HUDEP-2 (cell line): Measurements from ENCODE around the gene ARHGEF4.

ENCODE experiments used
- DNase-seq, 76 experiments: peaks; one replicate each; lab custom pipeline; 2025; ENCODE audit not compliant: unreplicated experiment in 76 of 76; lab: John Stamatoyannopoulos, UW

Gene ARHGEF4

DNA sequence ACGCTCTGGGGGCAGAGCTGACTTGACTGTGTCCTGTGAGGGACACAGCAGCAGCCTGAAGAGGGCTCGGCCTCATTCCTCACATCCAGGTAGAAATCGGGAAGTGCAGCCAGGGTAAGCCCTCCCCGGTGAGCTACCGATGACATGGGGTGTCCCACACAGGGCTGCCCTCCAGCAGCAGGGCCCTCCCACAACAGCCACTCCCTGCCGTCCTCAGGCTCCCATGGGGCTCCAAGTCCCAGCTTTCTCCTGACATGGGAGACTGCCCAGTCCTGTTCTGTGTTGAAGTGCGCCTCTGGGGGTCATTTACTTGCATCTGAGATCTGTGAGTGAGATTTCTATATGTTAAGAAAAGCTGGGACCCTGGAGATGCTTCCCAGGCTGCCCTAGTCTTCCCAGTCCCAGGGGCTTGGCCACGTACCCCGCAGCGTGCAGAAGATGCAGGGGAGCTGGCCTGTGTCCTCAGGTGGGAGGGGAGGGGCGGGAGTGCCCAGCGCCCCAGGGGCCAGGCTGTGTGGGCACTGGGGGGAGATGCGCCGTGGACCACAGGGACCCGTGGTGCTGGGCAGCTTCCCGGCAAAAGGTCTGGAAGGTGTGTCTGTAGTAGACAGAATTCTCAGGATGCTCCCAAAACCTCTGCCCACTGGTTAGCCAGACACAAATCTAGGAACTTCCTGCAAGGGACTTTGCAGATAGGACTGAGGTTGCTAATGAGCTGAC, 168.7 kb downstream of the ARHGEF4 start:
- DNase-seq = no peak

DNA sequence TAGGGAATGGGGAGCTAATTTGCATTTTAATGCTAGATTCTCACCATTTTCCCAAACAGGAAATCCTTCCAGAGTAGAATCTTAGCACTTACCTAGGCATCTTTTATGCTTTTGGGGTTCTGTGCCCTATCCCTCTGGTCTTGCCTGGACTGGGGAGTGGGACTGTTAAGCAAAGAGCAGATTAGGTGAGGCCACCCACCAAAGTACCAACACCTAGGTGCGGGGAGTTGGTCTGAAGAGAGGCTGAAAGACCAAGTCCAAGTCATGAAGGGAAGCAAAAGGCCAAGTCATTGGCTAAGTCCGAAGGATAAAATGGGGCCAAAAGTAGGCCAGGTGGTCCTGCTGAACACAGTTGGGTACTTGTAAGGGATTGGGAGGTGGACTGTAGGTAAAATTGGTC, 169.8 kb downstream of the ARHGEF4 start:
- no peak for DNase-seq

DNA sequence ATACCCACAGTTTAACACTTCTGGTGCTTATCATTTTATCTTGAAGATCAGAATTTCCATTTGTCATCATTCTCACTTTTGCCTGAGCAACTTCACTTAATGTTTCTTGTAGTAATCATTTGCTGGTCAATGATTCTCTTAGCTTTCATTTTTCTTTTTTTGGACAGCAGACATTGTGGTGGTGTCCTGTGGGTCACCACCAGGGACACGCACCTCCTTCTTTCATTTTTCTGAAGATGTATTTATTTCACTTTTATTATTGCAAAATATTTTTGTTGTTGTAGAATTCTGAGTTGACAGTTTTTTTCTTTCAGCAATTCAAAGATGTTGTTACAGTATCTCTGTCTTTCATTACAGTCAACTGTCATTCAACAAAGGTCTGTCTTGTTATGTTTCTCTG, 172.3 kb downstream of the ARHGEF4 start:
- DNase-seq = no peak

DNA sequence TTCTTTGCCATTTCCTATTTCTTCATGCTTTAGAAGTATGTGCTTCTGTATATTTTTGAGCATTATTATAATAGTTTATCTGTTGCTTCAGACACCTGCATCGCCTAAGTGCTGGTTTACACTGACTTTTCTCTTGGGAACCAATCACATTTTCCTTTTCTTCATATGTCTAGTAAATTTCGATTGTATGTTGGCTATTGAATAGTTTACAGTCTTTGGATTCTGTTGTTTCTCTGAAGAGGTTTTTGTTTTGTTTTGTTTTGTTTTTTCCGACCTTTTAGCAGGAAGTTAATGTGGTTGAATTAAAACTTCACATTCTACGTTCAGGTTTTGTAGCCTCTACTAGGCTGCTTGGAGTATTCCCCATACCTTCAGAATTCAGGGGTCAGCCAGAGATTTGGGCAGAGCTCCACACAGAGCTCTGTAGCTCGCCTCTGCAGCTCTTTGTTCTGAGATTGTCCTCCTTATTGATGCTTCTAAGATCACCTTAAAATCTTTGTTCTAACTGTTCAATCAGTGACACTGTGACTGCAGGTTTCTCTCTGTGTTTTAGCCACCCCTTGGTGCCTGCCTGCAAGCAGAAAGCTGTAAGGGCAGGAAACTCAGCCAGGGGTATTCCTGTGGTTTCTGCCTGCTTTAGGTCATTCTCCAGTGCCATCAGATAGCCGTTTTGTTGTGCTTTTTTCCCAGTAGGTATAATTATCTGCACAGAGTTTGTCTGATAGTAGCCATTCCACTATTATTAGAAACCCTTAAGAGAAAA, 173.2 kb downstream of the ARHGEF4 start:
- no peak for DNase-seq

DNA sequence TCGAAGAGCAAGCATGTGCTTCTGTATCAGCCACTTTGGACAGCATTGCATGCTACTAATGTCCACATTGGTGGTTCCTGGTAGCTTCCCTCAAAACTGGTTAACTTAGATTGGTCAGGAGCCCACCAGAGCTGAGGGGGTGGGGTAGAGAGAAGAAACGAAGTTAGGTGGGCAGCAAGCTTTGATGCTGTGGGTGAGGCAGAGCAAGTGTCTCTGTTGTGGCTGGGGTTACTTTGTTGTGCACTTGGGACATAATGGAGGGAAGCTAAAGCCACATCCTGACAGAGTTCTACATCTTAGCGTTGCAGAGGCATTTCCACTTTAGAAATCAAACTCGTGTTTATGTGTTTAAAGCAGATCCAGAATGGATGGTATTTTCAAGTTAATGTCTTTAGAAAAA, 173.9 kb downstream of the ARHGEF4 start:
- no peak for DNase-seq

DNA sequence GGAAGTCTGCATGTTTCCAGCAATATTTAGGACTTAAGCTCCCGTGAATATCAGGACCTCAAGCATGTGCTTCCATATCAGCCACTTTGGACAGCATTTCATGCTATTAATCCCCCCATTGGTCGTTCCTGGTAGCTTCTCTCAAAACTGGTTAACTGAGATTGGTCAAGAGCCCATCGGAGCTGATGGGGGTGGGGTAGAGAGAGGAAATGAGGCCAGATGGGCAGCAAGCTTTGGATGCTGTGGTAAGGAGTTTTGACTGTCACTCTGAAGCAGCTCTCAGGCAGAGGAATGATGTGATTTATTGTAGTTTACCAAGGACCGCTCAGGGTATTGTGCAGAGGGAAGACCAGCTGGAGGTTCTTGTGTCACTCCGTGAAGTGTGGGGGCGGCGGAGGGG, 174.8 kb downstream of the ARHGEF4 start:
- no peak for DNase-seq

DNA sequence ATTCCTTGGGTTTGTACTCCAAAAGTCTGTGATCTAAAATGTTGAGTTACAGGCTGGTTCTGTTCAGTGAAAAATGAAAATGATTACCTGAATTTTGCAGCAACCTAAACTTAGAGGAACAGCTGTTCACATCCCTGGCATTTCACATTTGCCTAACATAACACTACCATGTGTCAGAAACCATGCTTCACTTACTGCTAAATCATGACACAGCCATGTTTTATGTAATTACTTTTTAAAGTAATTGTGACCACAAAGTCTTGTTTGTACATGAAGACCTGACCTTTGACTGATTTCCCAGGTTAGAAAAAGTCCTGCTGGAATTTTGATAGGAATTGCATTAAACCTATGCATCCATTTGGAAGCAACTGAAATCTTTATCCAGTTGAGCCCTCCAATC, 177.4 kb downstream of the ARHGEF4 start:
- DNase-seq = no peak

DNA sequence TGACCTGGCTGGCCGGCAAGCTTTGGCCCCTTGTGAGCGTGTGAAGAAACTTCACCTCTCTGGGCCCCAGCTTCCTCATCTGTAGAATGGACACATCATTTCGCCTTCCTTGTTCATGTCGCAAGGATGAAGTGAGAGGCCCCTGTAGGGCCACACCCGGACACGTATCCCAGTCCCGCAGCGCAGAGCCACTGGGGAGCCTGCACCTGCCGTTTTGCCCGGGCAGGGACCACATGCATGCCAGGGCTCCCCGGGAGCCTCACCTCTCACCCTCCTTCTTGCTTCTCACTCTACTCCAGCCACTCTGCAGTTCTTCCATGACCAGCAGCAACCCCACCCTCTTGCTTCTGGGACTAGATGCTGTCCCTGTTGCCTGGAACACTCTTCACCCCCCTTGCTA, 179.1 kb downstream of the ARHGEF4 start:
- no peak for DNase-seq

DNA sequence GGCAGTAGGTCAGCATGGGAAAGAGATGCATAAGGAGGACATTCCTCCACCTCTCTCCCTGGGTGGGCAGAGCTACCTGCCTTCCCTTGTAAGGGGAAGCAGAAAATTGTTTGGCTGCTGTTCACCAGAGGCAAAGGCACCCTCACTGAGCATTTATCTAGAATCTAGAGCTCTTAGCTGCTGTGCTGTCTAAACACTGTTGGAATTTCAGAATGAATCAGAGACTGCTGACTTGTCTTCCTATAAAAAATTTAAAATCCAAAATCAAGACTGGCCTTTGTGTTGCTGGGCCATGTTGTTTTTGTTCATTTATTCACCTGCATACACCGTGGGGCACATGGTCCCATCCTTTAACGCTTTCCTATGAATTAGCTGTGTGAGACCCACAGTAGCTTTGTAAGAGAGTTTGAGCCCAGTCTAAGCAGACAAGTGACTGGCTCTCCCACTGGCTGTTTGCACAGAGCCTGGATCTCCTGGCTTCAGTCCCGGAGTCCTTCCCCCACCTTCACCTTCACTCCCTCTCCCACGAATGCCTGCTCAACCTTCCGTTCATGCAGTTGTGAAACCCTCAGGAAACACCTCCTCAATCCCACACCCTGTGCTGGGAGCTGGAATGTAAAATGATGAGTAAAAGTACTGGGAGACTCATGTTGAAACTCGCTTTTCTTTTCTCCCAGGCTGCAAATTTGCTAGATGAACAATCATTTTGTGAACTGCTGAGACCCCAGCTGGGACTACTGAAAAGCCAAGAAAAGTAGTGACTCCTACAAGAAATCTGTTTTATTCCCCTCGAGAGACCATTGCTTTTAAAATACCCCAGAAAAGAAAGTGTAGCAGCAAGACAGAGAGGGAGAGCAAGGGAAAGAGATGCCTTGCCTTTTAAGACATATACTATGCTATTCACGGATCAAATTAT, 180.4 kb downstream of the ARHGEF4 start:
- DNase-seq = no peak

DNA sequence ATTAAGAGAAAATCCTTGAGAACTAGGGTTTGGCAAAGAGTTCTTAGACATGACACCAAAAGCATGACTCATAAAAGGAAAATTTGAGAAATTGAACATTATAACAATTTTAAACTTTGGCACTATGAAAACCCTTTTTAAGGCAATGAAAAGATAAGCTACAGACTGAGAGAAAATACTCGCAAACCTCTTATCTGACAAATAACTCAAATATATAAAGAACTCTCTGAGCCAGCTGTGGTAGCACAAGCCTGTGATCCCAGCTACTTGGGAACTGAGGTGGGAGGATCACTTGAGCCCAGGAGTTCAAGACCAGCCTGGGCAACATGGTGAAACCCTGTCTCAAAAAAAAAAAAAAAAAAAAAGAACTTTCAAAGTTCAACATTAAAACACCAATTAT, 186.0 kb downstream of the ARHGEF4 start:
- no peak for DNase-seq

DNA sequence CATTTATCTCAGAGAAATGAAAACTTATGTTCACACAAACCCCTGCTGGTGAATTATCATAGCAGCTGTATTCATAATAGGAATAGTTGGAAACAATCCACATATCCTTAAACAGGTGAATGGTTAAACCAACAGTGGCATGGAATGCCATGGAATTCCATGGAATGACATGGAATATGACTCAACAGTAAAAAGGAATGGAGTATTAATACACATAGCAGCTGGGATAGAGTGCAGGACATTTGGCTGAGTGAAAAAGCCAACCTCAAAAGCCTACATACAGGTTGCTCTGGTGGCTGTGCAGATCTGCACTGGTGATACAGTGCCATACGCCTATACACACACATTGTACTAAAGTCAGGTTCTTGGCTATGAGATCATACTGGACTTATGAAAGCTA, 187.0 kb downstream of the ARHGEF4 start:
- DNase-seq = no peak

DNA sequence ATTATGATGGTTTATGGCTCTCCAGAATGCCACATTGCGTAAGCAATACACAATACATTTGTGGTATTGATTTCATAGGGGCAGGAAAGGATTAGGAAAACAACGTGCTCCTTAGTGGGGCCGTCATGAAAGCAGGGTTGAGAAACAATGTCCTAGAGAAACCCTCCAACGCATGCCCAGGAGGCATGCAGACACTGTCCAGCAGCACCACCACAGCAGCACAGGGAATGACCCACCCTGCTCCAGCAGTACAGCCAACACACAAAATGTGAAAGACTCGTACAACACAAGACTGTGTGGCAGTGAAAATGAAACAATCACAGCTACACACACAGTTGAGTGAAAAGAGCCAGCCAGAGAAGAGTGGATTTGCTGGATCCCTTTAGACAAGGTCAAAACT, 190.2 kb downstream of the ARHGEF4 start:
- DNase-seq = no peak

DNA sequence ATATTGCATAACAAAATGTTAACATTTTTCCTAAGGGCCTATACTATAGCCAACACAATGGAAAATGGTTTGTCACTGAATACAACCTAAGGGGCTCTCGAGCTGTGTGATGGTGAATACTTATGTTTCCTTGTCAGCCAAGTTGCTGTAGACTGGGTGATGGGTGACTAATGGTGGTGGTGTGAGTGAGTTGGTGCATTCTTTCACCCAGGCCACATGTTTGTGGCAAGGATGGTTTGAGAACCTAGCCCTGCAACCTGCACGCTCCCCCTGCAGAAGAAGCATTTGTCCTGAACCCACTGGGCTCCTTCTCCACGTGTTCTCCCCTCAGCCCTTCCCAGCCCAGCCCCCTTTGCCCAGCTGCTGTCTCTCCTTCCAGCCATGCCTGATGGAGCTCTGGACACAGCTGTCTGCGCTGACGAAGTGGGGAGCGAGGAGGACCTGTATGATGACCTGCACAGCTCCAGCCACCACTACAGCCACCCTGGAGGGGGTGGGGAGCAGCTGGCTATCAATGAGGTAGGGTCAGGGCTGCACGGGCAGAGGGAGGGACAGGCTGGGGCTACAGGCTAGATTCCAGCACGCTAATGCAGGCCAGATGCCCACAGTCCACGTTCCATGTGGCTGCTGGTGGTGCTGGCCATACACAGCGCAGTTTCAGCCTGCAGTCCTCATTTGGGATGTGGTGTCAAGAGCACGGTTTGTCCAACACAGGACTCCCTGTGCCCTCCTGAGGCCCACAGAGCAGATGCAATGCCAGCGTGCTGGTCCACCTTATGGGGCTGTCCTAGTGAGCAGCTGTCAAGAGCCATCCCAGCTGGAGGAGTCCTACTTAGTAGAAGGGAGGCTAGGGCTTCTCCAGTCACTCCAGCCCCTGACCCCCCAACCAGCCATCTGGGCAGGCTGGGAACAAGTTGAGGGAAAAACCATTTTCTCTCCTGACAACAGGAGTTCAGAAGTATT, 191.1 kb downstream of the ARHGEF4 start:
- no peak for DNase-seq

DNA sequence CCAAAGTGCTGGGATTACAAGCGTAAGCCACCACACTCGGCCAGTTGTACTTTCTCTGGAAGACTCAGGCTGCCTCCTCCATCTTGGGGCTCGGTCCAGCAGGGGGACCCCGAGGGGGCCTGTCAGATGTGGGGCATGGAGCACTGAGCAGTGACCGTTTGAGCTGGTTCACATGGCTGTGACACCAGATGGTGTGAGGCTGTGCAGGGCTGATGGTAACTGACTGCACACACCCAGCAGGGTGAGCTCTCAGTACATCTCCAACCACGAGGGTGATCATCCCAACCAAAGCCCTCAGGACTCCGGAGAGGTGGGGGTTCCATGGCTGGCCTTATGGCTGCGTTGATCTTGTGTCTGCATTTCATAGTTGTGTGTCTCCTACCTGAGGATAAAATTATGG, 193.1 kb downstream of the ARHGEF4 start:
- no peak for DNase-seq

DNA sequence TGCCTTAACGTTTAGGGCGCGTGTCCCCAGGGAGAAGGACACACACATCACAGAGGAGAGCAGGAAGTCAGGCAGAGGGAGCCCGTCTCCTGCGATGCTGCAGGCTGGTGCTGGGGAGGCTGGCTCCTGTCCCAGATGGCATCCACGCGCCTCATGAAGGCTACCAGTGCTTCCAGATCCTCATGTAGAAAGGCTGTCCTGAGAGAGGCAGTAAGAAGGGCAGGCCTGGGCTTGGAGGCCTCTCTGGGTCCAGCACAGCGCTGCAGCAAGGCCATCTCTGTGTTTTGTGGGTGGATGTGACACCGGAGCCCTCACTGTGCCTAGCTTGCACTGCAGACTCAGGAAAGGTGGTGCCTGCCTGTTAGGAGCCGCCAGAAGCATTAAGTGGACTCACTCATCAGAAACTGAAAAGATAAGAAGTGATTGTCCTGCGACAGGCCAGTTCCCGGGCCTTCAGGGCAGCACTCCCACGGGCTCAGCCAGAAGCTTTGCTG, 193.8 kb downstream of the ARHGEF4 start:
- DNase-seq = no peak

DNA sequence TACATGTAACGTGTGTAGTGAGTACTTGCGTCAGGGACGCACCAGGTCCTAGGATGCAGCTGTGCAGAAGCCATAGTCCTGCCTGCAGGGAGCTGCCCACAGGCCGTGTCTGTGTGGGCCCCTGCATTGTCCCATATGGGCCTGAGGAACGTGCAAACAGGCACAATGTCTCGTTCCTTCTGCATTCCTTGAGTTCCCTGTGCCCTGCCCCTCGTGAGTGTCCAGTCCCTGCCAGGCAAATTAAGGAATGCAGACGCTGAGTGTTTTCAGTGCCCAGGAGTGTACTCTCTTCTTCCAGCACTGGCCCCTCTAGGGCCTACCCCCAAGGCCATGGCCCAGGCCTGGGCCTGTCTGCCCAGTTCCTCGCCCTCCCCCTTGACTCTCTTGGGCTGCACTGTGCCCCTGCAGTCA, 194.7 kb downstream of the ARHGEF4 start:
- no peak for DNase-seq

DNA sequence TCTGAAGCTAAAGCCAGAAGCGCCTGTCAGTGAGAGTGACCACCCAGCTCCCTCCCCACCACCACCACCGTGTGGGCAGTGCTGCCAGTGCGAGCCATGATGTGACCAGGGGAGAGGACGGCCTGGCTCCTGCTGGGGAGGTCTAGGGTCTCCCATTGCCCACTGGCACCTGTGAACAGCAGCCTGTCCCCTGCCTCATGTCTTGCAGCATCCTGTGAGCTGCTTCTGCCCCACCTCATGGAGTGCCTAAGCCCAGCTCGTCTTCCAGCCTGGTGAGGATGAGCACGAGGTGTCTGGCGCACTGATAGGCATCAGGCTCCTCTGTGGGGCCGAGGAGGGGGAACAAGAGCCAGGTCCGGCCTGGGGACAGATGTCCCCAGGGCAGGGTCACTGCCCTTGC, 195.2 kb downstream of the ARHGEF4 start:
- no peak for DNase-seq

DNA sequence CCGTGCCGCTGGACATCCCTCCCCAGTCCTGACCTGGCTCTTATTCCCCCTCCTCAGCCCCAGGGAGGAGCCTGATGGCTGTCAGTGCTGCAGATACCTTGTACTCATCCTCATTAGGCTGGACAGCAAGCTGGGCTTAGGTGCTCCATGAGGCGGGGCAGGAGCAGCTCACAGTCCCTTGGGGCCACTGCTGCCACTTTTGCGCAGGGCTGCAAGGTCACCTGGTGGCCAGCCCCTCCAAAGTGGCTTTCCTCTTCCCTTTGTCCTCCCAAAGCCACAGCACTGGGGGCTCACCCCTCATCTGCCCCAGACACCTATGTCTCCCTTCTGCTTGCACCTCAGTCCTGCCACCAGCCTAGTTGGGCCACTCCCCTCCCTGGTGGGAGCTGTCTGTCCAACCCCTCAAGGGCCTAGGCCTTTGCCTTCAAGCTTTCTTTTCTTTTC, 195.7 kb downstream of the ARHGEF4 start:
- DNase-seq = no peak

DNA sequence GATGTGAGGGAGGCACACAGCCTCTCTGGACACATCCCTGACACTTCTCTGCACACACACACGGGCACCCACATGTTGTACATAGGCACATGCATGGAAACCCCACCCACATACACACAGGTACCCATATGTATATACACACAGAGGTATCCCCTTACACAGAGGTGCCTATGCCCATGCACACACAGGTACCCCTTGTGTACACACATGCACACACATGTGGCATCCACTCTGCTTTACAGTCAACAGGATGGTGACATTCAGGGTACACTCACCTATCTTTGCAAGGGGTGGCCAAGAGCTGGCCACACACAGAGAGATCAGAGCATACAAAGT, 197.0 kb downstream of the ARHGEF4 start:
- no peak for DNase-seq
